GM19023 (cell line): ENCODE data around the gene WASF2.

Source experiments
- ATAC-seq: cut with Tn5 transposase; IDR thresholded peaks from one replicate; pipeline ENCODE4 v1.9.1; 2021; ENCODE audit warnings: mild to moderate bottlenecking, moderate library complexity; ENCODE audit not compliant: unreplicated experiment

The WASF2 gene

GRCh38 chr1:27380766-27381733, 108.9 kb downstream of the WASF2 start:
- no peak for ATAC-seq

GRCh38 chr1:27380224-27380623, 109.7 kb downstream of the WASF2 start:
- no peak for ATAC-seq

- no peak for ATAC-seq
Observed at GRCh38 chr1:27379564-27380122, 110.3 kb downstream of the WASF2 start.

- no peak for ATAC-seq
Observed at GRCh38 chr1:27377760-27378495, 112.0 kb downstream of the WASF2 start.

- ATAC-seq: no peak
Observed at GRCh38 chr1:27374362-27375086, 115.4 kb downstream of the WASF2 start, which contains the start of gene FCN3. FCN3 (minus strand) TSS chr1:27374824; CDS start chr1:27374818, 6 bp downstream.

GRCh38 chr1:27372808-27373690, 116.9 kb downstream of the WASF2 start:
- no peak for ATAC-seq

DNA sequence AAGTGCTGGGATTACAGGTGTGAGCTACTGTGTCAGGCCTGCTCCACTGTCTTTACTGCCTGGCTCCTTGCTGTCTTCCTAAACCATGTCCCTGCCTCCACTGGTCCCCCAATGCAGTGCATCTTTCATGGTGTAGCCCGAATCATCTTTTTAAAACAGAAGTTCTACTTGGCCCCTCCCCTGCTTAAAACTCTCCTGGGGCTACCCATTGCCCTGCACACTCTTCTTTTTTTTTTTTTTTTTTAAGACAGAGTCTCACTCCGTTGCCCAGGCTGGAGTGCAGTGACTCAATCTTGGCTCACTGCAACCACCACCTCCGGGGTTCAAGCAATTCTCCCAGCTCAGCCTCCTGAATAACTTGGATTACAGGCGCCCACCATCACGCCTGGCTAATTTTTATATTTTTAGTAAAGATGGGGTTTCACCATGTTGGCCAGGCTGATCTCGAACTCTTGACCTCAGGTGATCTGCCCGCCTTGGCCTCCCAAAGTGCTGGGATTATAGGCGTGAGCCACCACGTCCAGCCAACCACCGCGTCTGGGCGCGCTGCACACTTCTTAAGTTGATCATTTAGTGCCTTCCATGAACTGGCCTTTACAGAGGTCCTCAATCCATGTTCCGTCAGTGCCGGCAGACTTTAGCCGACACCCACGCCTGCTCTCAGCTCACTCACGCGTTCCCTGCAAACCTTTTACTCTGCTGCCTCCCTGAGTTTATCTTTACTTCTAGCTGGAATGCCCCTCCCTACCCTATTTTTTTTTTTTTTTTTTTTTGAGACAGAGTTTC, 117.8 kb downstream of the WASF2 start:
- ATAC-seq: no peak

DNA sequence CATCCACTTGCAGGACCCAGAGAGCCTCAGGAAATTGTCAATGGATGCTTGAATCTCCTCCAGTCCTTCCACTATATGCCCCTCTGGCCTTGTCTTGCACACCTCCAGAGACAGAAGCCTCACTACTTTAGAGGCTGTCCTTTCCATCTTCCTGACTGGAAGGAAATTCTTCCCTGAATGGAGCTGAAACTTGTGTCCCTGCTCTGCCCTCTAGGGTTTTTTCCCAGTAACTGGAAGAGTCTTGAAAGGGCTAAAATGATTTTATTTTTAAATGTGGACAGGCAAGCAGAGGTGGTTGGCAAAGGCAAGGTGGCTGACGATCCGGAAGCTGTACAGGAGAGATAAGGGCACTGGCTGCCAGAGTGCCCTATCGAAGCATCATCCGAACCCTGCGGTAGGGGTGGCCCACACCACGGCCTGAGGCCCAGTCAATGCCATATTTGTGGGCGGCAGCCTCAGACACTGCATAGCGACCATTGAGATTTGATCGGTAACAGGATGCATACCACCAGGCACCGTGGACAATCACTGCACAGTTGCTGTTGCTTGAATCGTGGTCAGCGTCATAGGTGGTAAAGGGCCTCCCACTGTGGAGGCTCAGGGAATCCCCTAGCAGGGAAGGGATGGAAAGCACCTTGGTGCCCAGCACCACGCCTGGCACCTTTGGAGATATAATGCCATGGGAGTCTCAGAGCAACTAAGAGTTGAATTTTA, 120.9 kb downstream of the WASF2 start:
- no peak for ATAC-seq

GRCh38 chr1:27367160-27367650, 122.8 kb downstream of the WASF2 start:
- no peak for ATAC-seq

GRCh38 chr1:27366411-27367159, 123.4 kb downstream of the WASF2 start, which contains the start of gene MAP3K6:
MAP3K6 (minus strand) TSS chr1:27366961; CDS start chr1:27366597, 364 bp downstream.
- peak; percentile 11 for ATAC-seq

GRCh38 chr1:27366113-27366410, 123.9 kb downstream of the WASF2 start:
- peak; percentile 42 for ATAC-seq

DNA sequence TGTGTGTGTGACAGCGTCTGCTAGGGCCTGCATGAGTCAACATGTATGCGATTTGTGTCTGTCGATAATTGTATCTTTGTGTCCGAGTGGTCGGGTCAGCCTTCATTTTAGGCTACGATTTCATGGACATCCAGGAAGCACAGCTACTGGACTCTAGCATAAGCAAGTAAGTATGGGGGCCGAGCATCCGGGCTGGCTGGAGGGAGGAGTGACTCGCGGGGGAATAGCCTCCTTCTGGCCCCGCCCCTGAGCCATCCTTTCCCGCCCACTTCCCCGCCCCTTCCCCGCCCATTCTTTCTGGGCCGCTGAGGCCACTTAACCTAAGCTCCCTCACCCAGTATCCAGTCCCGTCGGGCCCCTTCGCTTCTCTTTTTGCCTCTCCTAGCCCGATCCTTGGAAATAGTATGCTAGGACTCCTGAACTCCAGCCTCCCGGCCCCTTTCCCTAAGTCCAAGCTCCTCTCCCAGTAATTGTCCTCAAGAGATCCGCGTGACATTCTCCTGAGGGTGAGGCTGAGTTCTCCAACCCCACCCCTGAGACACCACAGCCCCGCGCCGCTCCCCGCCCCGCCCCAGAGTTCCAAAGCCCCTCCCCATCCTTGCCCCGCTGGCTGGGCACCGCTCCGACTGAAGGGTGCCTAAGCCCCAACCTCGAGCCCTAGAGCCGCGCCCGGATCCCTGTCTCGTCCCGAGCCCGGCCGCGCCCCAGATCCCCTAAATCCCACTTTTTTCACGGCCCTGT, 124.4 kb downstream of the WASF2 start:
- peak; percentile 39 for ATAC-seq

- no peak for ATAC-seq
Observed at GRCh38 chr1:27364696-27365371, 125.1 kb downstream of the WASF2 start.

DNA sequence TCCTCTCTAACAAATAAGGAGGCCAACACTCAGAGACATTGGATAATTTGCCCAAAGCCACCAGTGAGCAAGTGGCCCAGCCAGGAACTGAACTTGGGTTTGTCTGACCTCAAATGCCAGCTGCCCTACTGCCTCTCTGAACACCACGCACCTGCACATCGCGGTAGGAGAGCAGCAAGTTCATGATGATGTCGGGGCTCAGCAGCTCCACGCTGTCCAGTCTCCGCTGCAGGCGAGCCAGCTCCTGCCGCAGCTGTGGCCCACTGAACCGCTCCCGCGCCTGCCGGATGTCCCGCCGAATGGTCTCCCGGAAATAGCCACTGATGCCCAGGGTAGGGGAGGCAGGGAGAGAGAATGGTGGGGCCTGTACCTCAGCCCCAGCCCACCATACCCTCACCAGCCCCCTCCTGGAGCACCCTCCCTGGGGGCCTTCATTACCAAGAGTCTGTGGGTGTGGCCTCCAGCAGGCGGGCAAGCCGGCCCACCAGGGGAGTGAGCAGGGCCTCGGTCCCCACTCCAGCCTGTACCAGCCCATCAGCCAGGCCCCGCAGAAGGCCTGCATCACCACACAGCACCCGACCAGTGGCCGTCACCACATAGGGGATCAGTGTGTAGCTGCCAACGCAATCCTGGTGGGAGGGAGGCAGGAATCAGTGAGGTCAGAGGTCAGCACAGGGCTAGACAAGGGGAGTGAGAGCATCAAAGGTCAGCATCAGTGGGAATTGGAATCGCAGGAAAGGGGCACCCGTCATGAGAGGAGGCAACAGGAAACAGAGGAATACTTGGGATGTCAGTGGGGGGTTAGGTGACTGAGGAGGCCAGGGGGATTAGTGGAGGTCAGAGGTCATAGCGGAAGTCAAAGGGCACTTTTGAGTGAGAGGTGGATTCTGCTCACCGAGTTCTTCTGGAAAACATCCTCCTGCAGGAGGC, 125.9 kb downstream of the WASF2 start:
- ATAC-seq: no peak

- no peak for ATAC-seq
Observed at GRCh38 chr1:27361553-27361952, 128.4 kb downstream of the WASF2 start.
